Activated CD8-positive, alpha-beta memory T cell treated with anti-CD3 and anti-CD28 coated beads for 36 hours (primary cell): ENCODE results near the gene DNLZ. TPM values are rescaled to one million over a fixed set of nuclear protein-coding genes. Genes with fewer than 3 reads are reported as not detected.
"Not testable (repeated sequence)": the region's sequence is repeated elsewhere in the genome, so short reads cannot be mapped to it uniquely, and the experiment has no call there.

Experiments used
- CTCF ChIA-PET: fragments of 350-600 bp; sonication (Branson Sonifier 250); formaldehyde crosslinking; loops from one replicate; lab custom pipeline; 2021; ENCODE audit warnings: antibody characterized with exemption; lab: Charles Lee
- POLR2A ChIA-PET: fragments of 350-600 bp; sonication (Branson Sonifier 250); formaldehyde crosslinking; loops from one replicate; lab custom pipeline; 2021; ENCODE audit warnings: antibody characterized with exemption; lab: Charles Lee
- total RNA-seq, 2 experiments: library from RNA; stranded (reverse); gene quantifications; one replicate each; pipeline ENCODE4 v1.2.3, GENCODE V29; 2021

DNLZ gene
- total RNA-seq, 2 experiments from 2014 or later, result 29.6 to 31.8 TPM

GRCh38 chr9:136353757-136354488 is 9.6 kb downstream of the DNLZ start:
- CTCF ChIA-PET, result interaction anchor here (0.8 kb wide), 1 partner anchor 10 kb away, joined by 3 read pairs; the partner anchor contains the start of gene DNLZ
- POLR2A ChIA-PET, result no interaction called here

GRCh38 chr9:136353088-136353487 is 10.5 kb downstream of the DNLZ start:
- ChIA-PET CTCF (no interaction called here), POLR2A (no interaction called here)

- POLR2A ChIA-PET, result no interaction called here
- CTCF ChIA-PET, result no interaction called here
Observed at GRCh38 chr9:136352682-136353081, 10.9 kb downstream of the DNLZ start.

GRCh38 chr9:136351868-136352267 is 11.7 kb downstream of the DNLZ start:
- POLR2A ChIA-PET, CTCF ChIA-PET: not testable (repeated sequence)

- POLR2A ChIA-PET, result no interaction called here
- CTCF ChIA-PET, result no interaction called here
Observed at GRCh38 chr9:136351252-136351800, 12.2 kb downstream of the DNLZ start.

- ChIA-PET POLR2A (no interaction called here), CTCF (no interaction called here)
Observed at GRCh38 chr9:136349546-136349945, 14.0 kb downstream of the DNLZ start.

GRCh38 chr9:136348691-136349090 is 14.9 kb downstream of the DNLZ start:
- ChIA-PET POLR2A (no interaction called here), CTCF (no interaction called here)

GRCh38 chr9:136347472-136348256 is 15.9 kb downstream of the DNLZ start:
- CTCF ChIA-PET, result no interaction called here

GRCh38 chr9:136346927-136347465 is 16.5 kb downstream of the DNLZ start:
- CTCF ChIA-PET, result no interaction called here
- POLR2A ChIA-PET, result interaction anchor here (1.3 kb wide), 1 partner anchor 37 kb away, joined by 3 read pairs; no protein-coding TSS in a partner anchor

More at GRCh38 chr9:136347472-136348256, 15.9 kb downstream of the DNLZ start:
- POLR2A ChIA-PET, result interaction anchor here (1.3 kb wide), 1 partner anchor 37 kb away, joined by 3 read pairs; no protein-coding TSS in a partner anchor

- CTCF ChIA-PET, result interaction anchor here (0.8 kb wide), 1 partner anchor 9 kb away, joined by 4 read pairs; no protein-coding TSS in a partner anchor
- POLR2A ChIA-PET, result interaction anchor here (1.3 kb wide), 1 partner anchor 38 kb away, joined by 3 read pairs; no protein-coding TSS in a partner anchor
Observed at GRCh38 chr9:136346157-136346481, 17.4 kb downstream of the DNLZ start.

GRCh38 chr9:136345281-136346156 is 18.0 kb downstream of the DNLZ start:
- ChIA-PET POLR2A (no interaction called here), CTCF (interaction anchor here (0.8 kb wide), 1 partner anchor 8 kb away, joined by 4 read pairs; no protein-coding TSS in a partner anchor)

- POLR2A ChIA-PET, result no interaction called here
- CTCF ChIA-PET, result no interaction called here
Observed at GRCh38 chr9:136344544-136345280, 18.8 kb downstream of the DNLZ start.

- CTCF ChIA-PET, result no interaction called here
Observed at GRCh38 chr9:136343884-136344269, 19.7 kb downstream of the DNLZ start.

GRCh38 chr9:136343121-136343883 is 20.2 kb downstream of the DNLZ start:
- POLR2A ChIA-PET, result no interaction called here
- CTCF ChIA-PET, result no interaction called here

More at GRCh38 chr9:136343884-136344269, 19.7 kb downstream of the DNLZ start:
- POLR2A ChIA-PET, result no interaction called here

- POLR2A ChIA-PET, result no interaction called here
Observed at GRCh38 chr9:136342181-136343120, 21.1 kb downstream of the DNLZ start.

GRCh38 chr9:136341769-136342168 is 21.8 kb downstream of the DNLZ start:
- CTCF ChIA-PET, result no interaction called here
- POLR2A ChIA-PET, result no interaction called here

More at GRCh38 chr9:136342181-136343120, 21.1 kb downstream of the DNLZ start:
- CTCF ChIA-PET, result no interaction called here
